AG09319 (cell line): ENCODE results near the gene MTO1.
A peak's percentile ranks its signal among the peaks of the same experiment; 100 is the strongest.

Experiments
- DNase-seq: peaks from one replicate; pipeline ENCODE4 v3.0.0-alpha.2; 2010; ENCODE audit warnings: low read depth; ENCODE audit errors: extremely low read depth
- TF ChIP-seq, protein P1 (sequence below): IDR thresholded peaks from 2 replicates; pipeline ENCODE4 v1.5.1; 2011; ENCODE audit warnings: low read depth, mild to moderate bottlenecking, inconsistent platforms, low read length, moderate library complexity

The MTO1 gene, protein sequence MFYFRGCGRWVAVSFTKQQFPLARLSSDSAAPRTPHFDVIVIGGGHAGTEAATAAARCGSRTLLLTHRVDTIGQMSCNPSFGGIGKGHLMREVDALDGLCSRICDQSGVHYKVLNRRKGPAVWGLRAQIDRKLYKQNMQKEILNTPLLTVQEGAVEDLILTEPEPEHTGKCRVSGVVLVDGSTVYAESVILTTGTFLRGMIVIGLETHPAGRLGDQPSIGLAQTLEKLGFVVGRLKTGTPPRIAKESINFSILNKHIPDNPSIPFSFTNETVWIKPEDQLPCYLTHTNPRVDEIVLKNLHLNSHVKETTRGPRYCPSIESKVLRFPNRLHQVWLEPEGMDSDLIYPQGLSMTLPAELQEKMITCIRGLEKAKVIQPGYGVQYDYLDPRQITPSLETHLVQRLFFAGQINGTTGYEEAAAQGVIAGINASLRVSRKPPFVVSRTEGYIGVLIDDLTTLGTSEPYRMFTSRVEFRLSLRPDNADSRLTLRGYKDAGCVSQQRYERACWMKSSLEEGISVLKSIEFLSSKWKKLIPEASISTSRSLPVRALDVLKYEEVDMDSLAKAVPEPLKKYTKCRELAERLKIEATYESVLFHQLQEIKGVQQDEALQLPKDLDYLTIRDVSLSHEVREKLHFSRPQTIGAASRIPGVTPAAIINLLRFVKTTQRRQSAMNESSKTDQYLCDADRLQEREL

DNA sequence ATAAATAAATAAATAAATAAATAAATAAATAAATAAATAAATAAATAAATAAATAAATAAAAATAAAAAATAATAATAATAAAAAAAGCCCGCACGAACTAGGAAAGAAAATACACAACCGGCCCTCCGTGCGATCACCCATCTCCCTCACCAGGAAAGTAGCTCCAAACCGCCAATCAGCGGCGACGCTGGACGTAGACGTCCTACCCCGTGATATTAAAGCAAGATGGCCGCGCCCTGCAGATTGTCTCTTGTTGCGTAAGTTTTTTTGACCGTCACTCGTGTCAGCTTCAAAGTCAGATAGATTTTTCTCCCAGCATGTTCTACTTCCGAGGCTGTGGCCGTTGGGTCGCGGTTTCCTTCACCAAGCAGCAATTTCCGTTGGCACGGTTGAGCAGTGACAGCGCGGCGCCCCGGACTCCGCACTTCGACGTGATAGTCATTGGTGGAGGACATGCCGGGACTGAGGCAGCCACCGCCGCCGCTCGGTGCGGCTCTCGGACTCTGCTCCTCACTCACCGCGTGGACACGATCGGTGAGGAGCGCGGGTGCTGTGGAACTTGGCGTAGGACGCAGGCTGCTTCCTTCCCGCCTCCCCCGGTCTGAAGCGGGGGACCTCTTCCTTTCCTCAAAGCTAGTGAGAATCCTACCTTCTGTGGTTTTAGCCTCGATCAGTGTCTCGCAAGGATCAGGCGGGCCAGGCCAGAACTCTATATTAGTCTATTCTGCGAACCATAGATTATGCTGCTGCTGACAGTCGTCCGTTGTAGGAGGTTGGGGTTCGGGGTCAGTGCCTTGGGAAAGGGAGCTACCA is at the start of gene MTO1:
MTO1 (plus strand) TSS at position 201 of the 814 bp plus-strand sequence; CDS start at position 319, 118 bp downstream.
- TF ChIP-seq, protein P1, sequence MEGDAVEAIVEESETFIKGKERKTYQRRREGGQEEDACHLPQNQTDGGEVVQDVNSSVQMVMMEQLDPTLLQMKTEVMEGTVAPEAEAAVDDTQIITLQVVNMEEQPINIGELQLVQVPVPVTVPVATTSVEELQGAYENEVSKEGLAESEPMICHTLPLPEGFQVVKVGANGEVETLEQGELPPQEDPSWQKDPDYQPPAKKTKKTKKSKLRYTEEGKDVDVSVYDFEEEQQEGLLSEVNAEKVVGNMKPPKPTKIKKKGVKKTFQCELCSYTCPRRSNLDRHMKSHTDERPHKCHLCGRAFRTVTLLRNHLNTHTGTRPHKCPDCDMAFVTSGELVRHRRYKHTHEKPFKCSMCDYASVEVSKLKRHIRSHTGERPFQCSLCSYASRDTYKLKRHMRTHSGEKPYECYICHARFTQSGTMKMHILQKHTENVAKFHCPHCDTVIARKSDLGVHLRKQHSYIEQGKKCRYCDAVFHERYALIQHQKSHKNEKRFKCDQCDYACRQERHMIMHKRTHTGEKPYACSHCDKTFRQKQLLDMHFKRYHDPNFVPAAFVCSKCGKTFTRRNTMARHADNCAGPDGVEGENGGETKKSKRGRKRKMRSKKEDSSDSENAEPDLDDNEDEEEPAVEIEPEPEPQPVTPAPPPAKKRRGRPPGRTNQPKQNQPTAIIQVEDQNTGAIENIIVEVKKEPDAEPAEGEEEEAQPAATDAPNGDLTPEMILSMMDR, result no peak
- DNase-seq, result peak; percentile 69

DNA sequence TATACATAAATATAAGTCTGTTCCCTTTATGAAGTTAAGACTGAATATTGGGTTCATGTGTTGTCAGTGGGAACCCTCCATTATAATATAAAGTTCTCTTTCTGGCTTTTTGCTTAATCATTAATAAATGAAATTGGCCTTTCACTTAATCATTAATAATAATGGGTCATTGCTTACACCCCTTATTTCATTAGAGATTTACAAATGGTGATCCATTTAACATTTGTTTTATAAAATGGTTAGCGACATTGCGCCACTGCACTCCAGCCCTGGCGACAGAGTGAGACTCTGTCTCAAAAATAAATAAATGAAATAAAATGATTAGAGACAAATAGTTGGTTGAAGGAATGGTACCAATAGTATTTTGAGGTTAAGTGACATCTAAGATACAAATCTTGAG is 48.4 kb upstream of the MTO1 start:
- no peak for DNase-seq
- TF ChIP-seq, protein P1, result no peak

DNA sequence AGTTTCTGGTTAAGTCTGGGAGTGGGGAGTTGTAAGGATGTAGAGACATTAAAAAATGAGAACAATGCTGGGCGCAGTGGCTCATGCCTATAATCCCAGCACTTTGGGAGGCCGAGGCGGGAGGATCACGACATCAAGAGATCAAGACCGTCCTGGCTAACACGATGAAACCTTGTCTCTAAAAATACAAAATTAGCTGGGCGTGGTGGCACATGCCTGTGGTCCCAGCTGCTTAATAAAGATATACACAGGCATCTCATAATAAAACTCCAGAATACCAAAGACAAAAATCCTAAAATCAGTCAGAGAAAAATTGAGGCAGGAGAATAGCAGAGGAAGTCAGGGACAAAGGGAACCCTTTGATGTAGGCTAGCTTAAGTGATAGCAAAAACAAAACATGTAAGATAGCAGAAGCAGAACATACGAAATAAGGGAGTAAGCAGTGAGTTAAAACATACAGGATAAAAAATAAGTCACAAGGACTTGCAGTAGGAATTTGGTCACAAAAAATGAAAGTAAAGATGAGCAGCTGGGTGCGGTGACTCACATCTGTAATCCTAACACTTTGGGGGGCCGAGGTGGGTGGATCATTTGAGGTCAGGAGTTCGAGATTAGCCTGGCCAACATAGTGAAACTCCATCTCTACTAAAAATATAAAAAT is 43.3 kb upstream of the MTO1 start:
- TF ChIP-seq, protein P1, result no peak
- DNase-seq, result no peak

DNA sequence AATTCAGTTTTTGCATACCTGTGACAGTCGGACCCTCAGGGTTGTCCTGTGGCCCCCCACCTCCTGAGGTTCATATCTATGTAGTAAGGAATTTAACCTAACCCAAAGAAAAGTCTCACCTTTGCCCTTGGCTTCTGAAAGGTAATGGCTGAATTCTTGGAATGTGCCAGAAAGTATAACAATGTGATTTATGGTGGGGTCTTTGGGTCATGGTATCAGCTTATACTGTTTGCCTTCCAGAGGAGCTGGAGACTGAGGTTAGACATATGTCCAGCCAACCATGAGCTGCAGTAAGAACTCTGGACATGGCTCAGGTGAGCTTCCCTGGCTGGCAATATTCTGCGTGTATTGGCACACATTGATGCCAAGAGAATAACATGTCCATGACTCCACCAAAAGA is 40.0 kb upstream of the MTO1 start:
- no peak for DNase-seq
- TF ChIP-seq, protein P1, result no peak

DNA sequence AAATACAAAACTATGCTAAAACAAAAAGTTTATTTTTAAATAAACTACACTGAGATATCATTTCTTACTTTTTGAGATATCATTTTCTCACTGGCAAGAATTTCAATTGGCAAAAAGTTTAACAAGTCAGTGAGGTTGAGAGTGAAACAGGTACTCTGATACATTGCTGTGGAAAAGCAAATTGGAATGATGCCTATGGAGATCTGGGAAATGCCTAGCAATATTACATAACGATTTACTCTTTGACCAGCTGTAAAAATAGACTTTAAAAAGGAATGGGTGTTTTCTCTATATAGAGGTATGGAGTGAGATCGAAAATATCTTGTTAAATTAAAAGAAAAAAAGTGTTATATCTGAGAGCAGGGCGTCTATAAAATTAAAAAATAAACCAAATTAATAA is 26.3 kb upstream of the MTO1 start:
- DNase-seq, result no peak
- TF ChIP-seq, protein P1, result no peak

DNA sequence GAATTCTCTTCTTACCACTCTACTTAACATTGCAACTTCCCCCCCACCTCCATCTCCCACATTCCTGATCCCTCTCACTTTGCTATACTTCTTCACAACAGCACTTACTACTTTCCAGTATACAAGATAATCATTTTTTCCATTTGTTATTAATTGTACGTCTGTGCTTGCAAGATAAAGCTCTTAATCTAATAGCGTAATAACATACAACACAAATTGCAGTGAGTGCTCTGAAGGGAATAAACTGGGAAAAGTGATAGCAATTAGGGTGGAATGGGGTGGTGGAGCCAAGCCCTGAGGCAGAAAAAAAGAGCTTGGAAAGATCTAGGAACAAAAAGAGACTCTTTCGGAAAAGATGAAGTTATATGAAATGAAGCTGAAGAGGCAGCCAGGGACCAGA is 18.0 kb upstream of the MTO1 start:
- TF ChIP-seq, protein P1, result no peak

More for the DNA sequence above, 18.0 kb upstream of the MTO1 start:
- no peak for DNase-seq
